ENCODE results near the gene ANAPC13.

The ANAPC13 gene

GRCh38 chr3:134483195-134483900 lies 2.4 kb downstream of the ANAPC13 start:
- TF ChIP-seq, protein P1, sequence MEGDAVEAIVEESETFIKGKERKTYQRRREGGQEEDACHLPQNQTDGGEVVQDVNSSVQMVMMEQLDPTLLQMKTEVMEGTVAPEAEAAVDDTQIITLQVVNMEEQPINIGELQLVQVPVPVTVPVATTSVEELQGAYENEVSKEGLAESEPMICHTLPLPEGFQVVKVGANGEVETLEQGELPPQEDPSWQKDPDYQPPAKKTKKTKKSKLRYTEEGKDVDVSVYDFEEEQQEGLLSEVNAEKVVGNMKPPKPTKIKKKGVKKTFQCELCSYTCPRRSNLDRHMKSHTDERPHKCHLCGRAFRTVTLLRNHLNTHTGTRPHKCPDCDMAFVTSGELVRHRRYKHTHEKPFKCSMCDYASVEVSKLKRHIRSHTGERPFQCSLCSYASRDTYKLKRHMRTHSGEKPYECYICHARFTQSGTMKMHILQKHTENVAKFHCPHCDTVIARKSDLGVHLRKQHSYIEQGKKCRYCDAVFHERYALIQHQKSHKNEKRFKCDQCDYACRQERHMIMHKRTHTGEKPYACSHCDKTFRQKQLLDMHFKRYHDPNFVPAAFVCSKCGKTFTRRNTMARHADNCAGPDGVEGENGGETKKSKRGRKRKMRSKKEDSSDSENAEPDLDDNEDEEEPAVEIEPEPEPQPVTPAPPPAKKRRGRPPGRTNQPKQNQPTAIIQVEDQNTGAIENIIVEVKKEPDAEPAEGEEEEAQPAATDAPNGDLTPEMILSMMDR (IDR thresholded peaks at IDR 0.05; ENCODE audit: borderline replicate concordance, insufficient read depth, low read depth, low read length), result no peak
- H3K4me3 ChIP-seq (ENCODE audit: low read depth, low read length), result peak overlapping the region; percentile 1

DNA sequence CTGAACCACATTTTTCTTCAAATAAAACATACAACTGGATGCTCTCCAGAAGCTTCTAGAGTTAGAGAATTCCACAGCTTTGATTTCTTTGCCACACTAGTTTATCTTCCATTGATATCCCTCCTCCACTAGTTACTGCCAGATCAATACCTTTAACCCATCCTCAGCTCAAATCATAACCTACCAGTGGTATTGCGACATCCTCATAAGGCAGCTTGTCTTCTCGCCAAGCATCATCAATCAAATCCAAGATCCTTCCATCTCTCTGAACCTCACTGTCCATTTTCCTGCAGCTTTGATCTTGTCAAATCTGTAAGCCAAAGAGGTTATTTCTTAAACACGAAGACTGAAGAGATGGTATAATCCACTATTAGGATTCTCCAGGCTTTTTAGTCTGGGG lies 3.2 kb downstream of the ANAPC13 start:
- TF ChIP-seq, protein P1 (IDR thresholded peaks at IDR 0.05; ENCODE audit: borderline replicate concordance, insufficient read depth, low read depth, low read length), result no peak
- no peak overlapping the region for H3K4me3 ChIP-seq (ENCODE audit: low read depth, low read length)

GRCh38 chr3:134481166-134481565 lies 4.6 kb downstream of the ANAPC13 start:
- no peak overlapping the region for H3K4me3 ChIP-seq (ENCODE audit: low read depth, low read length)
- TF ChIP-seq, protein P1 (IDR thresholded peaks at IDR 0.05; ENCODE audit: borderline replicate concordance, insufficient read depth, low read depth, low read length), result no peak

DNA sequence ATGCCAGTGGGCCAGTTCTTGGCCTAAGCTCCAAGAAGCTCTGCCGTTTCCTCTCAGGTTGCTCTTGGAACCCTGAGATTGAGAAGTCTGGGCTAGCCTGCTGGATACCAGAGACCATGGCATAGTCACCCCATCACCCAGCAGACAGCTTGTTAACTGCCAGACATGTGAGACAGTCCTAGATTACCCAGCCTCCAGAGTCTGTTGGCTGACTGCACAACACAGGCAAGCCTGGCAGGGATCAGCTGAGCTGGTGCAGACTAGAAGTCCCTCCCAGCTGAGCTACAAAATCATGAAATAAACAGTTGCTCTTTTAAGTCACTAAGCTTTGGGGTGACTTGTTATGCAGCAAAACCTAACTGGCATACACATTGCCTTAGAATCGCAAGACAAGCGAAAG lies 5.2 kb downstream of the ANAPC13 start:
- TF ChIP-seq, protein P1 (IDR thresholded peaks at IDR 0.05; ENCODE audit: borderline replicate concordance, insufficient read depth, low read depth, low read length), result no peak
- no peak overlapping the region for H3K4me3 ChIP-seq (ENCODE audit: low read depth, low read length)

- TF ChIP-seq, protein P1 (IDR thresholded peaks at IDR 0.05; ENCODE audit: borderline replicate concordance, insufficient read depth, low read depth, low read length), result no peak
- no peak overlapping the region for H3K4me3 ChIP-seq (ENCODE audit: low read depth, low read length)
These were observed 7.8 kb downstream of the ANAPC13 start for GRCh38 chr3:134477938-134478337.

- no peak overlapping the region for H3K4me3 ChIP-seq (ENCODE audit: low read depth, low read length)
- TF ChIP-seq, protein P1 (IDR thresholded peaks at IDR 0.05; ENCODE audit: borderline replicate concordance, insufficient read depth, low read depth, low read length), result no peak
These were observed 8.8 kb downstream of the ANAPC13 start for GRCh38 chr3:134477002-134477401.

GRCh38 chr3:134476306-134476705 lies 9.5 kb downstream of the ANAPC13 start:
- TF ChIP-seq, protein P1 (IDR thresholded peaks at IDR 0.05; ENCODE audit: borderline replicate concordance, insufficient read depth, low read depth, low read length), result no peak
- H3K4me3 ChIP-seq (ENCODE audit: low read depth, low read length), result no peak overlapping the region
